GM19467 (cell line): ENCODE measurements around the gene LMX1A.

Source experiments
- ATAC-seq: cut with Tn5 transposase; IDR thresholded peaks from one replicate; pipeline ENCODE4 v1.9.1; 2021; ENCODE audit warnings: mild to moderate bottlenecking, moderate library complexity; ENCODE audit not compliant: unreplicated experiment

The LMX1A gene

GRCh38 chr1:165355977-165356811 is at the start of gene LMX1A:
Gene LMX1A (minus strand): TSS chr1:165356715. CDS start chr1:165355559, 1,156 bp downstream.
- no peak for ATAC-seq

DNA sequence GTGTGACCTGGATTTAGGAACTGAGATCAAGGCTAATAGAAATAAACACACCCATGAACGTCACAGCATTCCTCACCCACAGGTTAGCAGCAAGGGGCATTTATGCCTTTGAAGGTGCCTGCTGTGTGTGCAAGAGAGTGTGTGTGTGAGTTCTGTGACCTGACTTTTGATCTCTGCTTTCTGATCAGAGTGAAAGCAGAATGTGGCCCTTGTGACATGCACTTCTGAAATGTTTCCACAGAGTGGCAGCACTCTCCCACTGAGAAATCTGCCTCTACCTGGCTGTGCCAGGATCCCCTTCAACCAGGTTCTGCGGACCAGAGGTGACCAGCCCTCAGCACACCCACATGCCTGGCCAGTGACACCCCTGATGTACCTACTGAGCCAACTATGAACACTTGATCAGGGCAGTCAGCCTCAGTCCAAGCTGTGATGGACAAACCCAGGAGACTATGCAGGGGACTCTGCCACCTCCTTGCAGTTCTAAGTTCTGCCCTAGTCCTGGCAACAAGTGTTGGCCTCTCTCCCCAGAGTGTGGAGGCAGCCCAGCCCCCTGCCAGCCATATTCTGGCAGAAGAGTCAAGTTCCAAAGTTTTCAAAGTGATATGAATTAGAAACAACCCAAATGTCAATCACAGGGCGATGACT is 47.4 kb upstream of the LMX1A start:
- peak; percentile 49 for ATAC-seq

GRCh38 chr1:165402517-165403111 is 46.1 kb upstream of the LMX1A start:
- ATAC-seq, result no peak

DNA sequence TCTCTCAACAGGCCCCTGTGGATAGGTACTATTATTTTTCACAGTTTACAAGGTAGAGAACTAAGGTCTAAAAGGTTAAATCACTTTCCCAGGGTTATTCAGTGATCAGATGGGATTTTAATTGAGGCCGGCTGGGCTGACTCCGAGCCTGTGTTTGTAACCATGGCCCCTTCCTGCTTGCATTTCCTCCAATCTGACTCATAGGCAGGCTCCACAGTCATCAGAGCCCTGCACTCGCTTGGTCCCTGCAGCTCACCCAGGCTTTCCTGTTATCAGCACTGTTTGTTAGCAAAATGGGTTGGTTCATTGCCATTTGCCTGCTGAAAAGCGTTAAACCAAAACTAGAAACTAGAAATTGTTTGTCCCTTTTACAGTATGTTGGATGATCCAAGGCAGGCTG is 41.4 kb upstream of the LMX1A start:
- no peak for ATAC-seq

DNA sequence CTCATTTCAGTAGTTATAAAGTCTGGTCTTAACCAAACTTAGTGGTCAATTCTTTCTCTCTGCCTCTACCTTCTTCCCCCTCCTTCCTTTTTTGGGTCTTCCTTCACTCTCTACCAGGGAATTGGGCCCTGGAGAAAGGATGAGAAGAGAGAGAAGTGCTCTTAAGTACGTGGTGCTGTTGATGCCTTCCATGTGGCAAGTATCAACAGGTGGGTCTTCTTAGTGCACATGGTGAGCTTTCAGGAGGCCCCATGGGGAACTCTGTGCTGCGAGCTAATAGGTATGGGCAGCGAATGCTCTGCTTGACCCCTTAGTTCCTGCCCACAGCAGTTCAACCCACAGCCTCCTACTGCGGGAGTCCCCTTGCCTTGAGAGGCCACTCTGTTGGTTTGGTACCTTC is 39.4 kb upstream of the LMX1A start:
- ATAC-seq, result no peak

- no peak for ATAC-seq
These were observed 39.0 kb upstream of the LMX1A start for GRCh38 chr1:165395478-165395877.

- peak; percentile 100 for ATAC-seq
These were observed 36.4 kb upstream of the LMX1A start for GRCh38 chr1:165392634-165393571.

DNA sequence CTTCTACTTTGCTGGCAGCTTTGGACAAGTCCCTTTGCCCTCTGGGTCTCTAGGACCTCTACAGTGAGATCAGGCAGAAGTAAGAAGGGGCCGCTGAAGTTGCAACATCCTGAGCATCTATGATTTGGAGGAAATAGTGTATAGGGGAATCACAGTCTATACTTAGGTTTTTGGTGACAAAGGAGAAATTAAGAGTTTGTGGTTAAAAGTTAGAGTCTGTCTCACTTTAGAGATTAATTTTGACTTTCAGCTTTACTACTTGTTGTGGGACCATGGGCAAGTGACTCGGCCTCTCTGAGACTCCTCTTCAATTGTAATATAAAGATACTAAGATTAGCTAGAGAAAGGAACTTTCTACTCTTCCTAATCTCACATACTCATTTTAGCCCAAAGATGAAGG is 33.1 kb upstream of the LMX1A start:
- no peak for ATAC-seq

DNA sequence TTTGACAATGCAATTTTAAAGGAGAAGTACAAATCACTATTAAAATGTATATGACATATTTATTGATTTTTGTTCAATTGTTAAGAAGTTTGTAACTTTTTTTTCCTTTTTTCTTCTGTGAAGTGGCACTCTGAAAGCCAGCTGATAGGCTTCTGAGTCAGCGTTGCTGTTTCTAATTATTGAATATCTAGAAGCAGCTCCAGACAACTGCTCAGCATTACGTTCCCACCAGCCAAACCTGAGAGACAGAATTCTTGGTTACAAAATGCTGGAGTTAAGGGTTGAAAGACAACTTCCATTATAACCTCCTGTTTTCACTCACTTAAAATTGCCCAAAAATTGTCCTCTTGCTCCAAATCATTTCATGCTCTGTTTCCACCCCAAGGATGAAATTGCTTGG is 31.4 kb upstream of the LMX1A start:
- ATAC-seq, result no peak

GRCh38 chr1:165387505-165387904 is 31.0 kb upstream of the LMX1A start:
- no peak for ATAC-seq

GRCh38 chr1:165383599-165384405 is 27.3 kb upstream of the LMX1A start:
- no peak for ATAC-seq

DNA sequence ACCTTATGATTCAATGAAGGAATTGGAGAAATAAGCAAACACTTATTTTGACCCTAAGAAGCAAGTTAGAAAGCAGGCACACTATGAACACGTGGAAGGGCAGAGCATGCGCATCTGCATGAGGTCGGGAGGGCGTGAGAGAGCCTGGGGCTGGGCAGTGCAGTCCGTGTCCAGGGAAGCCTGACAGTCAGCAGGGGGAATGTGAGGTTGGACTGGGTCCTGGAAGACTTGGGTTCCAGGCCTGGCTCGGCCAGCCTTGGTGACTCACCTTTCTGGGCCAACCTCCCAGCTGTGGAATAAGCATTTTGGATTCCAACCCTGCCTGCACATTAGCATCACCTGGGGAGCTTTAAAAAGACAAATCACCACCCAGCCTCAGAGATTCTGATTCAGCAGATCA is 26.6 kb upstream of the LMX1A start:
- no peak for ATAC-seq

DNA sequence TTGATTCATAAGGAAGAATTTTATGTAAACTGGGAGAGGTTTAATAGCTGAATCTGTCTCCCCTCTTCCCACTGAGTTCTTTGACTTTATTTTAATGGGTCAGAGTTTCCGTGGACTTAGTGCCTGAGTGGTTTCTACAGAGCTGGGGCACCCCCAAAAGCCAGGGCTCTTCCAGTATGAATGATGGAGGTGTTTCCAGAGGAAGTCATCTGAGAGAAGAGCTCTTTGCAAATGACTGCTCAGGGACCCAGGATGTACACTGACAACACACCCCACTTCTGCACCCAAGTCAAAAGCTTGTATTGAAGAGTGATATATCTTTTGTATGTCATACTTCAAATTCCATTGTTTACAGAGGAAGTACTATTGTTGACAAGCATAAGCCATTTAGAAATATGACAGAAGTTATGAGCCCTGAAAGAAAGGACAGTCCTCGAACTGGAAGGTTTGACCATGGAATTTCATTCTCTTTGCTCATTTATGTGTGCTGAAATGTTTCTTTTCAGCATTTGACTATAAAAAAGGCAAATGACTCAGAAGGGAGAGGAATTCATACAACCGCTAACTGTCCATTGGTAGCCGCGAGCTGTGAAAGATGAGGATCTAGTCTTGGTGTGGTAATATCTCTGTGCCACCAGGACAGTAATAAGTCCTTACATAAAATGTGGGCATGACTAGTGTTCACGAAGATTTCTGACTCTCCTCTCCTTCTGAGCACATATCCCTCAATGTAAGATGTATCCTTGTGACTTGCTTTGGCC is 25.4 kb upstream of the LMX1A start:
- ATAC-seq, result no peak

DNA sequence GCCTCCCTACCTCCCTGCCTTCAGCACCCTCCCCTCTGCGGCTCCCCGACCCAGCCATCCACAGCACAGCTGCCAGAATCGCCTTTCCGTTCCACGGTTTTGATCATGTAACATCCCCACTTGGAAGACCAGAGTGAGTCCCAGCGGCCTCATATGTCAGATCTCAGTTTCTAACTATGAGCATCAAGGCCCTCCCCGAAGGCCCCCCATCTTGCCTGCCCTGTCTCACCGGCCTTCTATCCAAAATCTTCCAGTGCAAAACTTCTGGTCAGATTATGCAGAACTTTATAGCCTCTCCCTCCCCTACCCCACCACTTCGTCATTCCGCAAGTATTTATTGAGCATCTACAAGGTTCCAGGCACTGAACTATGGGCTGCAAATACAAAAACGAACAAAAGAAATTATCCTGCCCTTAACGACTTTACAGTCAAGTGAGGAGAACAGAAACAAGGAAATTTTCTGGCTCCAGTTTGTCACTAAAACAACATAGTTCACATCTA is 20.3 kb upstream of the LMX1A start:
- ATAC-seq, result no peak

- no peak for ATAC-seq
These were observed 19.7 kb upstream of the LMX1A start for GRCh38 chr1:165376041-165376810.

DNA sequence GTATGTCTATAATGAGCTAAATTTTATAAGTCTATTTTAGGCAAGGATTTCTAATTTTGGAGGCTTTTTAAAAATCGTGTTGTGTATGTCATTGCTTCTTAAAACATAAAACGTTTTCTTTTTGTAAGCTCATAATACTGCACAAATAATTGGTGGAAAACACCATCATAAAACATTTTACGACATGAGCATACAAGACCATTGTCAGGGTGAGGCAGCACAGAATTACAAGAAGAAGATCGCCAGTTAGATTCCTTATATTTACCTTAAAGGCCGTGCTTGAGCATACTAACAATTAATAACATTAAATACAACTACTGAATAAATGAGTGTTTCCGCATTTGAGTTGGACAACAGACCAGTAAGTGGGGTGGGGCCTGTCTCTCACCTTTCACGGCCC is 19.1 kb upstream of the LMX1A start:
- ATAC-seq, result no peak

DNA sequence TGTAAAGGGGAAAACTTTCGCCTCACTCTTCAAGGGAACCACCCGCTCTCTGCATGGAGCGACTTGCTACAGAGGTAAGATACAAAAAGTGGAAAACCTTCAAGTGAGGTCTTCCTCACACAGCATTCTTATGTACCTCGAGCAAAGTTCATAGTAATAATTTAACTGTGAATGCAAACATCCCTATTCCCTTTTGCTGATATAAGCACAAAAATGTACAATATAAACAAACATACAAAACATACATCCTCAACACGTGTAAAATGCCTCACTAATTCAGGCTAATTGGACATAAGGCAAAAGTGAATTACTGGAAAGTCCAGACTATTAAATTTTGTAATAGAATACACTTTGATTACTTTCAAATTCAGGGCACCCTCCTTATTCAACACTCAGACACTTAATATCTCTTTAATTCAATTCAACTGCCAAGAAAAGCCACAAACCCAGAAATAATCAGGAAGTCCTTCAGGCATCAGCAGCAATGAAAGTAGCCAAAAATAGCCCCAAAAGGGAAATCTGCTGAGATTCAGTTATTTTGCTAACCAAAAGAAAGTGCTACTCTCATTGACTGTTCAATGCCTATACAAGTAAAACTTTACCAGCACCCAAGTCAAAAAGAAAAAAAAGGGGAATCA is 15.2 kb upstream of the LMX1A start:
- ATAC-seq, result no peak

GRCh38 chr1:165369255-165369848 is 12.8 kb upstream of the LMX1A start:
- ATAC-seq, result peak; percentile 52
